H1 (cell line): Measurements from ENCODE around the gene ATXN1L. TPM values are rescaled to one million over a fixed set of nuclear protein-coding genes. Genes with fewer than 3 reads are reported as not detected.

ENCODE experiments used
- CTCF ChIA-PET: fragments of 300-600 bp; sonication (Branson Sonifier 250); formaldehyde crosslinking; loops from one replicate; lab custom pipeline; 2021; ENCODE audit not compliant: partially characterized antibody; lab: Charles Lee
- POLR2A ChIA-PET: fragments of 300-600 bp; sonication (Branson Sonifier 250); formaldehyde crosslinking; loops from one replicate; lab custom pipeline; 2021; ENCODE audit warnings: inconsistent platforms; ENCODE audit not compliant: partially characterized antibody; lab: Charles Lee
- DNase-seq, 2 experiments: peaks; one replicate each; pipeline versions ENCODE4 v3.0.0 to v3.0.0-alpha.2; 2010 to 2022; ENCODE audit warnings: low spot score in 2 of 2, low read depth in 1 of 2, mixed read lengths in 1 of 2
- FAIRE-seq: peaks from 2 replicates; lab custom pipeline; 2011; peaks lifted over from hg19 to GRCh38; lab: Jason Lieb, UNC
- H2AFZ ChIP-seq: 2 replicates; pipeline ENCODE4 v1.8.1; 2012; ENCODE audit warnings: low read length, inconsistent platforms
- H2AK5ac ChIP-seq: 2 replicates; pipeline ENCODE4 v1.6.1; 2013; ENCODE audit warnings: low read depth, low read length
- H2BK120ac ChIP-seq: replicated peaks from 2 replicates; pipeline ENCODE3; 2013; ENCODE audit warnings: low read depth, low read length, inconsistent platforms
- H2BK12ac ChIP-seq: 2 replicates; pipeline ENCODE4 v1.6.1; 2013; ENCODE audit warnings: low read depth, low read length
- H2BK15ac ChIP-seq: 2 replicates; pipeline ENCODE4 v1.6.1; 2013; ENCODE audit warnings: low read length
- H2BK20ac ChIP-seq: 2 replicates; pipeline ENCODE4 v1.6.1; 2013; ENCODE audit warnings: low read length
- H2BK5ac ChIP-seq: 2 replicates; pipeline ENCODE4 v1.6.1; 2013; ENCODE audit warnings: low read depth, low read length
- H3K14ac ChIP-seq: 2 replicates; pipeline ENCODE4 v1.6.1; 2013; ENCODE audit warnings: inconsistent platforms; ENCODE audit not compliant: insufficient read length
- H3K18ac ChIP-seq: 2 replicates; pipeline ENCODE4 v1.6.1; 2013; ENCODE audit warnings: low read length; ENCODE audit errors: extremely low read depth
- H3K23ac ChIP-seq: 2 replicates; pipeline ENCODE4 v1.6.1; 2013; ENCODE audit warnings: inconsistent platforms; ENCODE audit not compliant: insufficient read length
- H3K23me2 ChIP-seq: 2 replicates; pipeline ENCODE4 v1.6.1; 2013; ENCODE audit warnings: low read depth, low read length
- H3K27ac ChIP-seq: 2 replicates; pipeline ENCODE4 v1.6.1; 2011; ENCODE audit warnings: low read depth, low read length, inconsistent platforms
- H3K27me3 ChIP-seq, 4 experiments: replicated peaks in 1 of 4; 1 replicate in 1 of 4; 2 replicates in 3 of 4; pipeline versions ENCODE4 v1.6.1 to v1.8.1; 2011 to 2013; ENCODE audit warnings: low read length in 3 of 4, mild to moderate bottlenecking in 3 of 4, inconsistent platforms in 2 of 4, mixed read lengths in 2 of 4, moderate library complexity in 1 of 4; ENCODE audit not compliant: control insufficient read depth in 3 of 4, insufficient read depth in 3 of 4; ENCODE audit errors: extremely low read depth in 1 of 4
- H3K36me3 ChIP-seq, 4 experiments: 2 replicates each; pipeline versions ENCODE4 v1.6.1 to v1.8.1; 2011 to 2013; ENCODE audit warnings: mild to moderate bottlenecking in 4 of 4, low read length in 3 of 4, moderate library complexity in 2 of 4, control low read depth in 1 of 4, inconsistent platforms in 1 of 4; ENCODE audit not compliant: insufficient read depth in 4 of 4, control insufficient read depth in 2 of 4
- H3K4ac ChIP-seq: replicated peaks from 2 replicates; pipeline ENCODE3; 2013; ENCODE audit warnings: low read length, low read depth, mixed read lengths, inconsistent platforms; ENCODE audit not compliant: insufficient read length
- H3K4me1 ChIP-seq, 4 experiments: replicated peaks in 1 of 4; 1 replicate in 1 of 4; 2 replicates in 3 of 4; pipeline versions ENCODE4 v1.6.1 to v1.8.1; 2011 to 2013; ENCODE audit warnings: low read length in 3 of 4, inconsistent platforms in 2 of 4, mixed read lengths in 1 of 4; ENCODE audit not compliant: insufficient read depth in 4 of 4, control insufficient read depth in 3 of 4
- H3K4me2 ChIP-seq, 2 experiments: 2 replicates each; pipeline versions ENCODE4 v1.6.1 to v1.8.1; 2011 to 2013; ENCODE audit warnings: low read depth in 2 of 2, low read length in 2 of 2, control low read depth in 1 of 2, inconsistent platforms in 1 of 2, mild to moderate bottlenecking in 1 of 2; ENCODE audit not compliant: insufficient read depth in 1 of 2
- H3K4me3 ChIP-seq, 4 experiments: fragments of 200-600, 300-600 bp in 1 of 4; sonication (generic), shearing (Covaris generic), sonication (Bioruptor Twin) in 1 of 4; 2 replicates each; pipeline versions ENCODE4 v1.5.1 to v1.8.1; 2011 to 2016; ENCODE audit warnings: low read length in 4 of 4, low read depth in 3 of 4, control low read depth in 2 of 4, inconsistent platforms in 2 of 4, mild to moderate bottlenecking in 2 of 4, mixed read lengths in 1 of 4, moderate library complexity in 1 of 4; ENCODE audit not compliant: insufficient read depth in 2 of 4; ENCODE audit errors: extremely low read depth in 1 of 4
- H3K56ac ChIP-seq: replicated peaks from 2 replicates; pipeline ENCODE3; 2013; ENCODE audit warnings: low read depth, mild to moderate bottlenecking, mixed read lengths, low read length, inconsistent platforms; ENCODE audit not compliant: insufficient read length
- H3K79me1 ChIP-seq: 2 replicates; pipeline ENCODE4 v1.6.1; 2013; ENCODE audit warnings: low read depth, low read length, control low read depth
- H3K79me2 ChIP-seq, 2 experiments: 2 replicates each; pipeline versions ENCODE4 v1.6.1 to v1.8.1; 2012 to 2013; ENCODE audit warnings: low read length in 2 of 2, mild to moderate bottlenecking in 2 of 2, inconsistent platforms in 1 of 2; ENCODE audit not compliant: insufficient read depth in 2 of 2, control insufficient read depth in 1 of 2
- H3K9ac ChIP-seq, 4 experiments: replicated peaks in 1 of 4; 1 replicate in 1 of 4; 2 replicates in 3 of 4; pipeline versions ENCODE4 v1.6.1 to v1.8.1; 2011 to 2013; ENCODE audit warnings: low read depth in 3 of 4, low read length in 3 of 4, control low read depth in 2 of 4, mild to moderate bottlenecking in 2 of 4, moderate library complexity in 2 of 4, inconsistent platforms in 1 of 4; ENCODE audit errors: extremely low read depth in 1 of 4
- H3K9me3 ChIP-seq, 2 experiments: 2 replicates each; pipeline versions ENCODE4 v1.6.1 to v1.8.1; 2012 to 2013; ENCODE audit warnings: mild to moderate bottlenecking in 2 of 2, moderate library complexity in 2 of 2, control low read depth in 1 of 2, inconsistent platforms in 1 of 2, low read depth in 1 of 2, low read length in 1 of 2, mixed read lengths in 1 of 2; ENCODE audit not compliant: insufficient read depth in 2 of 2
- H4K20me1 ChIP-seq, 2 experiments: replicated peaks in 1 of 2; 2 replicates each; pipeline versions ENCODE3 to v1.8.1; 2011 to 2013; ENCODE audit warnings: inconsistent platforms in 2 of 2, low read length in 2 of 2, mild to moderate bottlenecking in 1 of 2; ENCODE audit not compliant: insufficient read depth in 2 of 2, control insufficient read depth in 1 of 2
- H4K5ac ChIP-seq: 2 replicates; pipeline ENCODE4 v1.6.1; 2013; ENCODE audit warnings: low read length, low read depth, mixed read lengths, inconsistent platforms; ENCODE audit not compliant: insufficient read length
- H4K8ac ChIP-seq: 2 replicates; pipeline ENCODE4 v1.8.0; 2013; ENCODE audit warnings: mild to moderate bottlenecking, moderate library complexity, low read length, inconsistent platforms; ENCODE audit not compliant: insufficient read depth; ENCODE audit errors: extremely low read depth
- H4K91ac ChIP-seq: replicated peaks from 2 replicates; pipeline ENCODE3; 2013; ENCODE audit warnings: low read length, mixed read lengths, inconsistent platforms; ENCODE audit not compliant: insufficient read length
- CEBPB ChIP-seq: IDR thresholded peaks from 2 replicates; pipeline ENCODE4 v1.6.1; 2012; ENCODE audit warnings: low read depth, low read length
- TAF1 ChIP-seq: IDR thresholded peaks from 2 replicates; pipeline ENCODE4 v1.6.1; 2011; ENCODE audit warnings: mild to moderate bottlenecking, low read depth, low read length
- WGBS, 2 experiments: shearing (Covaris generic) in 1 of 2; methylation state at CpG; one replicate each; pipeline versions ENCODE4 v1.1.6 to v1.1.7; 2013 to 2015; ENCODE audit warnings: low lambda C conversion rate in 2 of 2, mixed read lengths in 2 of 2, inconsistent platforms in 1 of 2, low coverage in 1 of 2, missing lambda C conversion rate in 1 of 2; ENCODE audit not compliant: insufficient replicate concordance in 2 of 2, insufficient coverage in 1 of 2, insufficient read length in 1 of 2; ENCODE audit errors: extremely low coverage in 1 of 2, missing lambda C conversion rate in 1 of 2; 5-methylcytosine and 5-hydroxymethylcytosine counted together
- polyA plus RNA-seq, 7 experiments: library from polyadenylated mRNA; depleted of rRNA in 3 of 7; stranded (reverse) in 5 of 7; unstranded in 2 of 7; fragments of >200 nt in 5 of 7; fragments of 200-250 nt in 2 of 7; gene quantifications; 1 replicate in 5 of 7; 2 replicates in 1 of 7; 4 replicates in 1 of 7; pipeline versions ENCODE4 v1.2.1 to v1.2.3, GENCODE V29; 2011 to 2013; ENCODE audit warnings: missing spikeins in 2 of 7, mixed read lengths in 2 of 7
- total RNA-seq: library from RNA; stranded (reverse); fragmentation: NEBNext Ultra II Directional; extraction: Animal tissue kit (Norgen Biotek cat#: 25700); gene quantifications from 2 replicates; pipeline ENCODE4 v1.2.1, GENCODE V29; 2021

Gene ATXN1L
- total and polyA plus RNA-seq, 2 of the 8 experiments (the other 6 are each of a cell fraction or from before 2014, with no cell fraction given), result 12.1 to 23.8 TPM

DNA sequence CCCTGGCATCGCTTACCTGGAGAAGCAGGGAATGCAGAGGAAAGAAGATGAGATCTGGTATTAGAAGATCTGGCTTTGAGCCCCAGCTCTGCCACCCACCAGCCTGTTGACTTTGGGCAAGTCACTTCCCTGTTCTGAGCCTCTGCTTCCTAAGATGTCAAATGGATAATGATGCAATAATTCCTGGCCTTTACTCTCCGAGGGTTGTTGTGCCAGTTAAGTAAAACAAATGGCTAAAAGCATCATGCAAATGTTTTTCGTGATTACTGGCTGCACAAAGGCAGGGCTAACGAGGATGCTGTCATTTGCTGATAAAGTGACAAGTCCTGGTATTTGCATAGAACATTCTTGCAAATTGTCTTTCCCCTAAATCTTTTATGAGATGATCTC, 39.5 kb downstream of the ATXN1L start:
- Histone ChIP-seq H3K18ac (no peak overlapping the region), H2AFZ (0 out of 2 replicates have a peak overlapping the region, but pooled peaks have one; percentile 64), H3K79me2 (no peaks in the 10 kb centered on the region), H4K91ac (no peak overlapping the region), H3K56ac (no peak overlapping the region), H4K20me1 (no peaks in the 10 kb centered on the region), H3K9ac (no peak overlapping the region), H4K5ac (no peak overlapping the region), H4K8ac (no peak overlapping the region), H2BK15ac (no peak overlapping the region), H3K4ac (no peak overlapping the region), H3K9me3 (no peaks in the 10 kb centered on the region), H3K4me3 (no peak overlapping the region), H2BK20ac (no peak overlapping the region), H2BK5ac (no peak overlapping the region), H3K14ac (no peak overlapping the region), H3K27ac (no peak overlapping the region), H3K79me1 (no peaks in the 10 kb centered on the region; the same call in 1 of the 2 replicates), H2BK12ac (no peak overlapping the region), H3K4me1 (peaks cover 6 to 10% (median 7%) of the 10 kb centered on the region in 4 experiments; a peak in 6 of 7 replicates), H3K23me2 (peaks cover 9% of the 10 kb centered on the region; the same call in 1 of the 2 replicates), H3K27me3 (no peaks in the 10 kb centered on the region), H3K4me2 (no peak overlapping the region; a peak in 1 of 4 replicates), H2AK5ac (no peak overlapping the region), H3K23ac (no peak overlapping the region), H2BK120ac (no peak overlapping the region), H3K36me3 (peaks cover 0 to 10% (median 2%) of the 10 kb centered on the region in 4 experiments; a peak in 3 of 8 replicates)
- no peak for TF ChIP-seq TAF1
- TF ChIP-seq CEBPB, result peak; percentile 47; the same call in 1 of the 2 replicates
- FAIRE-seq (no peak), DNase-seq (no peak)
- POLR2A ChIA-PET, result interaction anchor here (1.1 to 5.4 kb wide), 2 partner anchors 11 to 26 kb away, joined by 3 to 70 read pairs; partner anchors contain the start of gene IST1
- WGBS, 2 experiments, result 83% methylated on average over 4 of the region's 4 CpGs; no CpG with 5 or more reads in 1 of the 2 experiments
- CTCF ChIA-PET, result no interaction called here
